Measurements from ENCODE around the gene CCL25.
"Not testable (repeated sequence)": the region's sequence is repeated elsewhere in the genome, so short reads cannot be mapped to it uniquely, and the experiment has no call there.

Gene CCL25

DNA sequence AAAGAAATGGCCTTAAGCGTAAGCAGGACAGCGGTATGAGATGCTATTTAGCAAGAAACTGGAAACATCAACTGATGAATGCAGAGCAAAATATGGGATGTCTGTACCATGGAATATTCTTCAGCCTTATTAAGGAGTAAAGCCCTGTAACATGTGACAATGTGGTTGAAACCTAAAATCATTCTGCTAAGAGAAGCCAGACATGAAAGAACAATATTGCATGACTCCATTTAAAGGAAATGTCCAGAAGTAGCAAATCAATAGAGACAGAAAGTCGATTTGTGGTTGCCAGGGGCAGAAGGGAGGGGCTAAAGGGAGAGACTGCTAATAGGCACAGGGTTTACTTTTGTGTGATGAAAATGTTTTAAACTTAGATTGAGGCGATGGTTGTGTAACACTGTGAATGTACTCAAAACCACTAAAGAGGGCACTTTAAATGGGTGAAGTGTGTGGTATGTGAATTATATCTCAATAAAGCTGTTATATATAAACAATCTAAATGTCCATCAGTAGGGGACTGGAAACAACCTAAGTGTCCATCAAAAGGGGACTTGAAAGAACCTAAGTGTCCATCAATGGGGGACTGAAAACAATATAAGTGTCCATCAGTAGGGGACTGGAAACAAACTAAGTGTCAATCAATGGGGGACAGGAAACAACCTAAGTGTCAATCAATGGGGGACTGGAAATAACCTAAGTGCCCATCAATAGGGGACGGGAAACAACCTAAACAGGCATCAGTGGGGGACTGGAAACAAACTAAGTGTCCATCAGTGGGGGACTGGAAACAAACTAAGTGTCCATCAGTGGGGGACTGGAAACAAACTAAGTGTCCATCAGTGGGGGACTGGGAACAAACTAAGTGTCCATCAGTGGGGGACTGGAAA, 45.4 kb downstream of the CCL25 start:
- H3K27me3 Mint-ChIP-seq (ENCODE audit: low read depth), result no peaks in the 10 kb centered on the region
- TF ChIP-seq, protein P1, sequence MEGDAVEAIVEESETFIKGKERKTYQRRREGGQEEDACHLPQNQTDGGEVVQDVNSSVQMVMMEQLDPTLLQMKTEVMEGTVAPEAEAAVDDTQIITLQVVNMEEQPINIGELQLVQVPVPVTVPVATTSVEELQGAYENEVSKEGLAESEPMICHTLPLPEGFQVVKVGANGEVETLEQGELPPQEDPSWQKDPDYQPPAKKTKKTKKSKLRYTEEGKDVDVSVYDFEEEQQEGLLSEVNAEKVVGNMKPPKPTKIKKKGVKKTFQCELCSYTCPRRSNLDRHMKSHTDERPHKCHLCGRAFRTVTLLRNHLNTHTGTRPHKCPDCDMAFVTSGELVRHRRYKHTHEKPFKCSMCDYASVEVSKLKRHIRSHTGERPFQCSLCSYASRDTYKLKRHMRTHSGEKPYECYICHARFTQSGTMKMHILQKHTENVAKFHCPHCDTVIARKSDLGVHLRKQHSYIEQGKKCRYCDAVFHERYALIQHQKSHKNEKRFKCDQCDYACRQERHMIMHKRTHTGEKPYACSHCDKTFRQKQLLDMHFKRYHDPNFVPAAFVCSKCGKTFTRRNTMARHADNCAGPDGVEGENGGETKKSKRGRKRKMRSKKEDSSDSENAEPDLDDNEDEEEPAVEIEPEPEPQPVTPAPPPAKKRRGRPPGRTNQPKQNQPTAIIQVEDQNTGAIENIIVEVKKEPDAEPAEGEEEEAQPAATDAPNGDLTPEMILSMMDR (IDR thresholded peaks at IDR 0.05; ENCODE audit: unreplicated experiment in 3 of 3), result no peak
- H3K4me1 Mint-ChIP-seq, result no peaks in the 10 kb centered on the region
- peaks cover 96% of the 10 kb centered on the region for H3K36me3 Mint-ChIP-seq (ENCODE audit: low read depth)
- peaks cover 34% of the 10 kb centered on the region for H3K9me3 Mint-ChIP-seq
- no peak overlapping the region for H3K27ac Mint-ChIP-seq
- H3K4me3 Mint-ChIP-seq, result no peak overlapping the region

GRCh38 chr19:8101311-8101710, 48.8 kb downstream of the CCL25 start:
- H3K27ac Mint-ChIP-seq, result no peak overlapping the region
- H3K4me3 Mint-ChIP-seq, result no peak overlapping the region
- no peaks in the 10 kb centered on the region for H3K27me3 Mint-ChIP-seq (ENCODE audit: low read depth)
- TF ChIP-seq, protein P1 (IDR thresholded peaks at IDR 0.05; ENCODE audit: unreplicated experiment in 3 of 3), result no peak
- peaks cover 16% of the 10 kb centered on the region for H3K9me3 Mint-ChIP-seq
- peaks cover 84% of the 10 kb centered on the region for H3K36me3 Mint-ChIP-seq (ENCODE audit: low read depth)
- H3K4me1 Mint-ChIP-seq, result no peaks in the 10 kb centered on the region

DNA sequence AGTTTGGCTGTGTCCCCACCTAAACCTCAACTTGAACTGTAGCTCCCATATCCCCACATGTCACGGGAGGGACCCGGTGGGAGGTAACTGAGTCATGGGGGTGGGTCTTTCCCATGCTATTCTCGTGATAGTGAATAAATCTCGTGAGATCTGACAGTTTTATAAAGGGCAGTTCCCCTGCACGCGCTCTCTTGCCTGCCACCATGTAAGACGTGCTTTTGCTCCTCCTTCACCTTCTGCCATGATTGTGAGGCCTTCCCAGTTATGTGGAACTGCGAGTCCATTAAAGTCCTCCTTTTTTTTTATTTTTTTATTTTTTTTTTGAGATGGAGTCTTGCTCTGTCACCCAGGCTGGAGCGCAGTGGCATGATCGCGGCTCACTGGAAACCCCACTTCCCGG, 49.4 kb downstream of the CCL25 start:
- H3K36me3 Mint-ChIP-seq (ENCODE audit: low read depth), result peaks cover 78% of the 10 kb centered on the region
- H3K4me1 Mint-ChIP-seq; H3K27ac Mint-ChIP-seq; H3K27me3 Mint-ChIP-seq (ENCODE audit: low read depth); H3K4me3 Mint-ChIP-seq; H3K9me3 Mint-ChIP-seq: not testable (repeated sequence)

DNA sequence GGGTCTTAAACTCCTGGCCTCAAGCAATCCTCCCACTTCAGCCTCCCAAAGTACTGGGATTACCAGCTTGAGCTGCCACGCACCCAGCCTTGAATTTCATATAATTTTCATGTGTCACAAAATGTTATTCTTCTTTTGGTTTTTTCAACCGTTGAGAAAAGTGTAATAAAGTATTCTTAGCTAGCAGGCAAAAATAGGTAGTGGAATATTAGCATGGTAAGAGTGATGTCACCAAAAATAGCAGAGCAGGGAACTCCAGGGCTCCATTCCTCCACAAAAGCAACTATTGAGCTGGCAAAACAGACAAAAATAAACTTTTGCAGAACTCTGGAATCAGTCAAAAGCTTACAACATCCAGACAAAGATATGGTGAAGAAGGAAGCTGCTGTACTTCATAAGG, 52.9 kb downstream of the CCL25 start:
- no peak overlapping the region for H3K27ac Mint-ChIP-seq

GRCh38 chr19:8107301-8107903, 54.8 kb downstream of the CCL25 start:
- H3K36me3 Mint-ChIP-seq (ENCODE audit: low read depth), result peaks cover 30% of the 10 kb centered on the region
- no peaks in the 10 kb centered on the region for H3K27me3 Mint-ChIP-seq (ENCODE audit: low read depth)

More for the DNA sequence above, 52.9 kb downstream of the CCL25 start:
- no peaks in the 10 kb centered on the region for H3K27me3 Mint-ChIP-seq (ENCODE audit: low read depth)
- peaks cover 43% of the 10 kb centered on the region for H3K36me3 Mint-ChIP-seq (ENCODE audit: low read depth)
- H3K4me3 Mint-ChIP-seq, result no peak overlapping the region
- TF ChIP-seq, protein P1 (IDR thresholded peaks at IDR 0.05; ENCODE audit: unreplicated experiment in 3 of 3), result no peak
- no peaks in the 10 kb centered on the region for H3K9me3 Mint-ChIP-seq
- no peaks in the 10 kb centered on the region for H3K4me1 Mint-ChIP-seq

More at GRCh38 chr19:8107301-8107903, 54.8 kb downstream of the CCL25 start:
- TF ChIP-seq, protein P1 (IDR thresholded peaks at IDR 0.05; ENCODE audit: unreplicated experiment in 3 of 3), result no peak
- no peak overlapping the region for H3K4me3 Mint-ChIP-seq
- H3K4me1 Mint-ChIP-seq, result no peaks in the 10 kb centered on the region
- H3K9me3 Mint-ChIP-seq, result no peaks in the 10 kb centered on the region
- H3K27ac Mint-ChIP-seq, result no peak overlapping the region
